CD4-positive, alpha-beta T cell treated with Interferon alpha-2 for 1 hour (primary cell): ENCODE data around the gene DCLRE1C.
"Not testable (repeated sequence)": the region's sequence is repeated elsewhere in the genome, so short reads cannot be mapped to it uniquely, and the experiment has no call there.

Experiments used
- DNase-seq, 2 donors: peaks; one replicate each; pipeline ENCODE4 v3.0.0-alpha.2; 2020 to 2022

DCLRE1C gene

DNA sequence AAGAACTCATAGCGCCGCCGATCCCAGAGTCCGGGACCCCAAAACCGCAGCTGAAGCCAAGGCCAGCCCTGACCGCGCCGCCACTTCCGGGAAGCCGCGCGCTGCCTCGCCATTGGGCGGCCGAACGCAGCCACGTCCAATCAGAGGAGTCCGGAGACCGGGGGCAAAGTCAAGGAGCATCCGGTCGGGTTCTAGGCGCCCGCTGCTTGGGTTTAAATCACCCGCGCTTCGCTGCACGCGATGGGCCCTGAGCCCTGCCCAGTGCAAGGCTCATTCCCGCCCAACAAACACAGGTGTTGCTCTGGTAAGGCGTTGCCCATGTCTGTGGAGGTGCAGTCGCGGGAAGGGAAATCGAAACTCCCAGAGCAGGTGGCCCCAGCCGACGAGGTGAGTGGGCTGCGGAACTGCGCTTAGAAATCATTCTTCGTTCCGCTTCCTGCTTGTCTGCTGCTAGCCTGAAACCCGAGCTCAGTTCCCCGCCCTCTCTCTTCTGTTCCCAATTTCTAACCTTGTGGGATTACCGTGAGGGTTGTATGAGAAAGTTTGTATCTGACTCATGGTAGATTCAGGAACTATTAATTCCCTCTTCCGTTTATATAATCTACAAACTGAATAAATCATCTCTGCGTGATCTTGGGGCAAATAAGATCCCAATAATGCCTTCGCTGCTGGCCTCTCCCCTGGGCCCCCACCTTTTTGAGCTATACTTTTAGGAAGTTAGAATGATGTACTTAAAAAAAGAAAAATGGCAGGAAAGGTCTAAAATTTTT lies at the start of gene DCLRE1C:
Gene DCLRE1C (minus strand): TSS at position 96 of the 770 bp plus-strand sequence. CDS start 86 bp downstream, at position 10.
- peak; percentile 89 to 92 for DNase-seq

DNA sequence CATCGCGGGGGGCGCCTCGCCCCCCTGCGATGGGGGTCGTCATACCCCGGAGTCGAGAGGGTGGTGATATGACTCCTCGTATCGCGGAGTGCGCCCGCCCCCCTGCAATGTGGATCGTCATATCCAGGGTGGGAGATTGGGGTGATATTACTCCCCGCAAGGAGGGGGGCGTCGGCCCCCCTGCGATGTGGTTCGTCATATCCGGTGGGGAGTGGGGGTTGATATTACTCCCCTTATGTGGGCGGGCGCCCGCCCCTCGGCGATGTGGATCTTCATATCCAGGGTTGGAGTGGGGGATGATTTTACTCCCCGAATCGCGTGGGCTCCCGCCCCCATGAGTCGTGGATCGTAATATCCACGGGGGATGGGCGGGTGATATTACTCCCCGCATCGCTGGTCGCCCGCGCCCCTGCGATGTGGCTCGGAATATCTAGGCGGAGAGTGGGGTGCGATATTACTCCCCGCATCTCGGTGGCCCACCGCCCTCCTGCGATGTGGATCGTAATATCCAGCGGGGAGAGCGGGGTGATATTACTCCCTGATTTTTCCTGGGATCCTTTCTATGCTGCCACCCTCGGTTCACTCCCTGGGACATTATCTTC lies 42.2 kb upstream of the DCLRE1C start:
- no peak for DNase-seq

DNA sequence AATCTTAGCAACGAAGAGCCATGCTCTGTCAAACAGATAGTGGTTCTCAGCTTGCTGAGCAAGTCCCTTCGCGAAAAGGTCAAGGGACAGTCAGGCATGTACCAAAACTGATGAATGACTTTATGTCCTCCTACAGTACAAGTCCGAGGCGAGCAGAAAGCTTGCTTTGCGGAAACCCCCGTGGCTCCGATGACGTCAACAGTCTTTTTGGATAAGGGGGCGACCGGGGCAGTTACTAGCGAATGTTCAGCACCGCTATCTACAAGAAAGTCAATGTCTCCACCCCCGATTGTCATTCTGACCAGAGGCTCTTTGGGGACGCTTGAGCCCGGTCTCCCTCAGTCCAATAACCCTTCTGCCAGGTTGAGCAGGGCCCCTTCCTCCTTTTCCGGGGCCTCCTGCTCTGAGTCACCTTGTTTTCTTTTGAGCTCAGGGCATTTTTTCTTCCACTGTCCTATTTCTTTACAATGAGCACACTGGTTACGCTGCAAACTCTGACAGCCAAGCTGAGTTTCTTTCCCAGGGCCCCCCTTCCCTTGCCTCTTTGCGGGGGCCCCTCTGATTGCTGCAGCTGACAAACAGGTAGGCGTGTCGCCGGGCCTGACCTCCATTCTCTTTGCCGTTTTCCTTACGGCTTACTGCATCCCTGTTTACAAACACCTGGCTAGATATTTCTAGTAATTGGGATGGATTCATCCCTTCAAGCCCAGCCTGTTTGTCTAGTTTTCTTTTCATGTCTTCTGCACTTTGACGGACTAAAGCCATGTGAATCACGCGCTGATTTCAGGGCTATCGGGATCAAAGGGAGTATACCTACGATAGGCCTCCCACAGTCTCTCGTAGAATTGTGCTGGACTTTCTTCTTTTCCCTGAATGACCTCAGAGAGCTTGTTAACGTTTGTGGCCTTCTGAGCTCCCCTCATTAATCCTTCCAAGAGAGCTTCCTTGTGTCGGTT lies 39.9 kb upstream of the DCLRE1C start:
- not testable (repeated sequence) for DNase-seq

DNA sequence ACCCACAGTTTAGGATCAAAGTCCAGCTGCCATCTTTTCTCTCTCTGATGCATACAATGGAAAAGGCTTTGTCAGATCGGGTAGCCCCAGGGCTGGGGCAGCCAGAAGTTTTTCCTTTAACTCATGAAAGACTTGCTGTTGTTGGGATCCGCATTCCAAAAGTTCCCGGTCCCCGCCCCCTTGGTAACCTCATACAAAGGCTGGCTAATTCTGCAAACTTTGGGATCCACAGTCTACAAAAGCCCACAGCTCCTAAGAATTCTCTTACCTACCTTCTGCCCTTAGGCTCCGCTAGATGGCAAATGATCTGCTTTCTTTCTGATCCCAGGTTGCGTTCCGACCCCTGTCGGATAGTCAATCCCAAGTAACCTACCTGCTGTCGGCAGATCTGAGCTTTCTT lies 38.4 kb upstream of the DCLRE1C start:
- DNase-seq = not testable (repeated sequence)

DNA sequence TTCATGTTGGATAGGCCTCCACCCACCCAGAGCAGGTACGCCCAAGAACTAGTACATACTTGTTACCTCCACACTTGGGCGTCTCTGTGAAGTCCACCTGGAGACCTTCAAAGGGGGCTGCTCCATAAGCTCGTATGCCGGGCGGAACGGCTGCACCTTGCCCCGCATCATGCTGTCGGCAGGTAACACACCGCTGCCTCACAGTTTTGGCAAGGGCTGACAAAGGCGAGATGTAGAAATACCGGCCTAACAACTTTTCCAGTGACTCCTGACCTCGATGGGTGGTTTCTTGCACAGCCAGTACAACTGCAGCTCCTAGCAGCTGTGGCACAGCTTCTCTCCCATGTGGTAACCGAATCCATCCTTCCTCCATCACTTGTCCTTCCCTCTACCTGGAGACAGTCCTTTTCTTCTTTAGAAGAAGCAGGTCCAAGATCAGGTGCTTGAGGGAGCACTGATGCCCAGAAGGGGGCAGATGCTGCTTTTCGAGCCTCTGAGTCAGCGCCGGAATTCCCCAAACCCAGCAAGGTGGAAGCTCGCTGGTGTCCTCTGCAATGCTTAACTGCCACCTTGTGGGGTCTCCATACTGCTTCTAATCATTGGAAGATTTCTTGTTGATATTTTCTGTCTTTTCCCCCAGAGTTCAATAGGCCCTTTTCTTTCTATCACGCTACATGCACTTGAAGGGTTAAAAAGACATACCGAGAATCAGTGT lies 37.3 kb upstream of the DCLRE1C start:
- DNase-seq = peak; percentile 49 to 60

DNA sequence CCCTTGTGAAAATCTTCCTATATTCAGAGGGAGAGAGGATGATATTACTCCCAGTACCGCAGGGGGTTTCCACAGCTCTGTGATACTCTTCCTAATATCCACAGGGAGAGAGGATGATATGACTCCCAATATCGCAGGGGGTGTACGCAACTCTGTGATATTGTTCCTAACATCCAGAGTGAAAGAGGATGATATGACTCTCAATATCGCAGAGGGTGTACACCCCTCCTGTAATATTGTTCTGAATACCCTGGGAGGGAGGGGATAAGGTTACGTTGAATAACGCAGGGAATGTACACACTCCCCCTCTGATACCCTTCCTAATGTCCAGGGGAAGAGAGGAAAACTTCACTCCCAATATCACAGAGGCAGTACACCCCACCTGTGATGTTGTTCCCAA lies 35.7 kb upstream of the DCLRE1C start:
- not testable (repeated sequence) for DNase-seq

DNA sequence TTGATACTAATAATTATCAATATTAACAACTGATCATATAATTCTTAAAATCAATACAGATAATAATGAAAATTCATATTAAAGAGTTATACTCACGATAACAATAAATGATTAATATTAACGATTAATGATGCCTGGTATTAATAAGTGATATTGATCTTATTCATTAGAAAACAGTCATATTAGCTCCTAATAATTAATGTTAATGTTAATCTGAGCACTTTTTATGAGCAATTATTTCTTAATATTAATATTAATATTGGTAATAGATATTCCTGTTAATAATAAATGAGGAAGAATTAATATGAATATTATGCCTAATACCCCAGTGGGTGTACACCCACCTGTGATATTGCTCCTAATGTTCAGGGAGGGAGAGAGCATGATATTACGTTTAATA lies 28.8 kb upstream of the DCLRE1C start:
- DNase-seq = no peak

DNA sequence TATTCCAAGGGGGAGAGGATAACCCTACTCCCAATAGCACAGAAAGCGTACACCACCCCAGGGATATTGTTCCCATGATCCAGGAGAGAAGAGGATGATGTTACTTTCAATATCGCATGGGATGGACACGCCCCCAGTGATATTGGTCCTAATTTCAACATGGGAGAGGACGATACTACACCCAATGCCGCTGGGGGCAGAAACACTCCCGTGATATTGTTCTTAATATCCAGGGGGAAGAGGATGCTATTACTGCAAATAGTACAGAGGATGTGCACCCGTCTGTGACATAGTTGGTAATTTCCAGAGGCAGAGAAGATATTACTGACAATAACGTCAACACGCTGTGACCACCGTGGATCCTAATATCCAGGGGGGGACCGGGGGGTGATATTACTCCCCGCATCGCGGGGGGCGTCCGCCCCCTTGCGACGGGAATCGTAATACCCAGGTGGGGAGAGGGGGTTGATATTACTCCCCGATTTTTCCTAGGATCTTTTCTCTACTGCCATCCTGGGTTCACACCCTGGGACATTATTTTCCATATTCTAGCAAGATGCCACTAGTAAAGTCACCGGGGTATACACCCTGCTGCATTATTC lies 21.9 kb upstream of the DCLRE1C start:
- DNase-seq = no peak

DNA sequence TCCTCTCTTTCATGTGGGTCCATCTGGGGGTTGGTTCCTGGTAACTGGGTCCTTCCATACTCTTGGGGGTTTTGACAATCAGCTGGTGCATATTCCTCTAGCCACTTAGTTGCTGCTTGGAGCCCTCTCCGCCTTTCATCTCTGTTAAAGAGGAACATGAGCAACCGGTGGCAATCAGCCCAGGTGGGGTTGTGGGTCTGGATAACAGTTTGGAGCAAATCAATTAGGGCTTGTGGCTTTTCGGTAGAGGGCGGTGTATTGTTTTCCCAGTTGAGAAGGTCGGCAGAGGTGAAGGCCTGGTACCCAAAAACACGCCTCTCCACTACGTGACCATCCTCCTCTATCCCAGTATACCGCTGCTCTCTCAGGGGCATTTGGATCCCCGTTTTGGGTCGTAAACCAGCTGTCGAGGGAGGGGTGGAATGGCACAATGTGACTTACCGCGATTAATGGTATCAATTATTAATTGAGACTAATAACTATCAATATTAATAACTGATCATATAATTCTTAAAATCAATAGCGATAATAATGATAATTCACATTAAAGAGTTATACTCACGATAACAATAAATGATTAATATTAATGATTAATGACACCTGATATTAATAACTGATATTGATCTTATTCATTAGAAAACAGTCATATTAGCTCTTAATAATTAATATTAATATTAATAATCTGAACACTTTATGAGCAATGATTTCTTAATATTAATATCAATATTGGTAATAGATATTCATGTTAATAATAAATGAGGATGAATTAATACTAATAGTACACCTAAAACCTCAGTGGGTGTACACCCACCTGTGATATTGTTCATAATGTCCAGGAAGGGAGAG lies 20.5 kb upstream of the DCLRE1C start:
- DNase-seq = not testable (repeated sequence)

DNA sequence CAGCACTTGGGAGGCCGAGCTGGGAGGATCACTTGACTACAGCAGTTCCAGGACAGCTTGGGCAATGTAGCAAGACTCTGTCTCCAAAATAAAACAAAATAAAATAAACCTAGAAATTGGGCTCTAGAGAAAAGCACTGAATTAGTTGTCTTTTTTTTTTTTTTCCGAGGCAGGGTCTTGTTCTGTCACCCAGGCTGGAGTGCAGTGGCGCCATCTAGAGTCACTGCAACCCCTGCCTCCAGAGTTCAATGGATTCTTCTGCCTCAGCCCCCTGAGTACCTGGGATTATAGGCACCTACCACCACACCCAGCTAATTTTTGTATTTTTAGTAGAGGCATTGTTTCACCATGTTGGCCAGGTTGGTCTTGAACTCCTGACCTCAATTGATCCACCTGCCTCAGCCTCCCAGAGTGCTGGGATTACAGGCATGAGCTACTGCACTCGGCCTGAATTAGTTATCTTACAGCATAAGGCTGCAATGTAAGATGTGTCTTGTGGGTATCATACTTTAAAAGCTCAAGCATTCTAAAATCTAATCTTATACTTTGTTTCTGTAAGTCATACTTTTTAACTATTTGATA lies 18.1 kb upstream of the DCLRE1C start:
- DNase-seq = peak; percentile 53 to 64

DNA sequence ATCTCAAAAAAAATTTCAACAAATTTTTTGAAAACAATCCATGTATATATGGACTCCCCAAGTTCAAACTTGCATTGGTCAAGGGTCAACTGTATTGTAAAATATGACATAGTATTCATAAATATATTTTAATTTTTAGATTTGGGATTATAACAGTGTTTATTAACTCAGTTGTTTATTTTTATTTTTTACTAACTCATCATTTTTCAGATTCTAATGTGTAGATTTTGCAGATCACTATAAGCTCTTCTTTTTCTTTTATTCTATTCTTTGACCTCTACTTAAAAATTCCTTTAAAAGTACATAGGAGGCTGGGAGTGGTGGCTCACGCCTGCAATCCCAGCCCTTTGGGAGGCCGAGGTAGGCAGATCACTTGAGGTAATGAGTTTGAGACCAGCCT lies 14.0 kb upstream of the DCLRE1C start:
- DNase-seq = no peak

DNA sequence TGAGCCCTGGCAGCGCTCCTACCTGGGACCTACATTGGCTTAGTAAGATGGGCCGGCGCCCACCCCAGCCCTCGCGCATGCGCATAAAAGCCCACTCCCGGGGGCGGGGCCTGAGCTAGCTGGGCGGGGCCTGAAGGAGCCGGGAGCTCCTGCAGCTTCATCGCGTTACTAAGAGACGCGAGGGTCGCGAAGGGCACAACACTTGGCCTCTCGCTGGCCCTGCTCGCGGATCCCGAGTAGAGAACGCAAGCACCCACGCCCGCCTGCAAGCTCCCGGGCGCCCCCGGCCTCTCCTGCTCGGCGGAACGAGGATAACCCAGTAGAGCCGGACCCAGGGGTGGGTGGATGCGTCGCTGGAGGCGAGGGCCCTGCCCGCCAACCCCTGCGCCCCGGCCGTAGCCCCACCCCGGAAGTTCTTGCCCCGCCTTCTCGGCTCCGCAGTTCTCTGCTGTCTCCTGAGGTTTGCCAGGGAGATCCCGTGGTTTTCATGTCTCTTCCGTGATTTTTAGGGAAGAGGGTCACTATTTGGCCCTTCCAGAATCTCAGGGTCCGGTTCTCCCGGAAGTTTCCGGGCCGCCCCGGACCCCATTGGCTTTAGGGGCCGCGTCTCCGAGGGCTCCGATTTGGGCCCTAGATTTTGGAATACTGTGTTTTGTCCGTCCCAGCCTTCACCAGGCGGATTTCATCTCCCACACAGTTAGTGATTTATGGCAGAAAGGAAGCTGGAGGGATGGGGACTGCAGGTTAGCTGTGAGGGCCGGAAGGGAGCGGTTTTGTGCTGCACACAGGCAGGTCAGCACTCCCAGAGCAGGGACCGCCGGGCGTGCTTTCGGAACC lies 5.5 kb upstream of the DCLRE1C start, which contains the start of gene MEIG1:
Gene MEIG1 (plus strand): TSS at position 168 of the 837 bp plus-strand sequence. CDS start 7,081 bp downstream, outside the sequence.
- DNase-seq = peak; percentile 88 to 92

DNA sequence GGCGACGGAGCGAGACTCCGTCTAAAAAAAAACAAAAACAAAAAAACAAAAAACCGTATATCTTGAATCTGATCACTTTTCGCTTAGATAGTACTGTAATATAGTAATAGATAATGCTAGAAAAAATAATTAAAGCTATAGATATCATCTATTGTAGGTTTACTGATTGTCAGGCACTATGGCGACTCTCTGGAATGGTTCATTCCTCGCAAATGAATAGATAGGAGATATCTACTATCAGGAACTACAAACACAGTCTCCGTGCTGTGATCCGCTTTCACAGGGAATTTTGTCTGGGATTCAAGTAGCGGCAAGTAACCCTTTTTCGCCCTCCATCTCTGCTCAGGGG lies 5.0 kb upstream of the DCLRE1C start:
- DNase-seq = no peak

DNA sequence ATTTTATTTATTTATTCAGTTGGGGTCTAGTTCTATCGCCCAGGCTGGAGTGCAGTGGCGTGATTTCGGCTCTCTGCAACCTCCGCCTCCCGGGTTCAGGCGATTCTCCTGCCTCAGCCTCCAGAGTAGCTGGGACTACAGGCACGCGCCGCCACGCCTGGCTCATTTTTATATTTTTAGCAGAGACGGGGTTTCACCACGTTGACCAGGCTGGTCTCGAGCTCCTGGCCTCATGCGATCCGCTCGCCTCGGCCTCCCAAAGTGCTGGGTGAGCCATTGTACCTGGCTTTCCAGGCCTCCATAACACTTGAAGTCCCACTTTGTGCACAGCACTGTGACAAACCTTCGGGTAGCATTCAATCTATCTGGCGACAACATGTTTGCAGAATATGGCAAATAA lies 1.0 kb upstream of the DCLRE1C start:
- no peak for DNase-seq

DNA sequence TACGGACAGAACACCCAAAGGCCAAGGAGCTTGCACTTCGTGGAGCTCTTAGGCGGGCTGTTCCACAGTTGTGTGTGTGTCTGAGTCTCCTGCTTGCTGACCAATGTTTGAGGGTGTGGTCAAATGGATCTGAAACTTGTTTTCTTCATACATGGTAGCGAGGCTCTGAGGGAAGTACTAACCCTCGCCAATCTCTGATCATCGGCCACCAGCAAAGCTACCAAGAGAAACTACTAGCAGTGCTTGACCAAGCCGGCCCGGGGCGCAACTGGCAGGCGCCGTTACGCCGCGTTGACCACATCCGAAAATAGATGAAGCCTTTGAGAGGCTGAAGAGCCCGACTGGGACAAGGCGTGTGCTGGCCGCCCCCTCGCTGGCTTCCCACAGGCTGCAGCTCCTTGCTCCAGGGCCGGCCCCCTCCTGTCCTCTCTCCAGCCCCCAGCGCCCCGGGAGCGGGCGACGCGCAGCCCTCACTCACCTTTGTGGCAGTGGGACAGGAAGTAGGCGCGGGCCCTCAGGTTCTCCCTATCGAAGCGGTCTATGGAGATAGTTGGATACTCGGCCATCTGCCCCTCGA lies 384 bp downstream of the DCLRE1C start:
- DNase-seq = peak; percentile 7 to 34

DNA sequence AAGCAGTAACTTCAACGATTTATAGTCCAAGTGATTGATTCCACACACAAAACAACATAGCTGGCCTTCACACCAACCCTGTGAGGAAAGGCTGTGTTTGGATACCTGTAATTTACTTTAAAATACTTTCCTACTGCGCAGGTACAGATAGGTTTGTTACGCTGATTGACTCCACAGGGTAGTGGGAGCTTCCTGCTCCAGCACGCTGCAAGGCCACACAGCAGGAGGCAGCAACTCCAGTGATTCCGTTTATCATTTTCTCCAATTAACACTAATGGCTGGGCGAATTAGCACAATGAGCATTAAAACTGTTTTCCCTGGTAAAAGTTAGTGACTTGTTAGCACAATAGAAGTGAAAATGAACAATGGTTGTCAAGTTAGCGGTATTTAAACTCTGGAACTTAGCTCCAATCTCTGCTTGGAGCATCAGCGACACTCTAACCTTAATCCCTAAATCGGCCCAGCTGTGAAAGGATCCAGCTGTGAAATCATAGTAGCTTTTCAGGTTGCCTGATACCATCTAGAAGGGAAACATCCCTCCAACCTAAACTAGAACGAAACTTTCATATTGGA lies 959 bp downstream of the DCLRE1C start:
- DNase-seq = no peak

DNA sequence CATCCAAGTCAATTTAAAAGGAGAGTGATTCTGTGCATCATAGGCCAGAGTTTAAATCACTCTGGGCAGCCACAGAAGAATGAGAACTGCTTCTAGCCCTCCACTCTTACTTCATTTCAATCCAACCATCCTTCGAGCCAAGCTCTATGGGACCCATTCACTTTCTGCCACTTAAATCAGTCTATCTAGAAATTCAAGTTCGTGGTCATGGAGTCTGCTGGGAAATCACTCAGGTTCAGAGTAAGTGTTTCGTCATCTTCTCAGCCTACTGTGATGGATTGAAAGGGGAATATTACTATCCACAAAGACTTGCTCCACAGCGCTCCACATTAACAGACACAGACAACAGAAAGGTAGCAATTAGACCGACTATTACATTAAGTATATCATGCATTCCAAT lies 4.6 kb downstream of the DCLRE1C start:
- DNase-seq = no peak

DNA sequence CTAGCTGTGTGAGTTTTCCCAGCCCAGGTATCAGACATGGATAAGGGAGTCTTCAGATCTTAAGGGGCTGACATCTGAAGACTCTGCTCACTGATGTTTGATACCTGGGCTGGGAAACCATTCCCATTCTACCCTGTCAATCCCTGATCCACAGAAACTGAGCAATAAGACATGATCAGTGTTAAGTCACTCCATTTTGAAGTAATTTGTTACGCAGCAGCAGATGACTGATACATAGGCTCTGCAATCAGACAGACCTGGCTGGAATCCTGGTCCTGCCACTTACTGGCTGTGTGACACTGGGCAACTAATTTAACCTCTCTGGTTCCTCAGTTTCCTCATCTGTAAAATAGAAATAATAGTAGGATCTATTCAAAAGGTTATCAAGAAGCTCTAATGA lies 6.6 kb downstream of the DCLRE1C start:
- DNase-seq = no peak

DNA sequence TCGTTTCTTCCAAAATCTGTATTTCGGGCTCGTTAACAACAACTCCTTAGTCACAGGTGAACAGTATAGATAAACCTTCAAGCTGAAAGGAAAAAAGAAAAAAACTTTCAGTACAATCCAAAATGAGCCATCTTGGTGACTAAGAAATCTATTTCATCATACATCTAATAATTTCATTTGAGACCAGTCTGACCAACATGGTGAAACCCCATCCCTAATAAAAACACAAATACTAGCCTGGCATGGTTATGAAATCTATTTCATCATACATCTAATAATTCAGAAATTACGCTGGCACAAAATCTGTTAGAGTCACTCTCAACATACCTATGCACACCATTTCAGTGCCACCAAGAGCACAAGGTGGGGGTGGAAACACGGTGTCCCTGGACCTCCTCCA lies 8.8 kb downstream of the DCLRE1C start:
- DNase-seq = no peak
